ENCODE measurements around the gene CD7. TPM values are rescaled to one million over a fixed set of nuclear protein-coding genes. Genes with fewer than 3 reads are reported as not detected.

CD7 gene
- total and polyA plus RNA-seq, 9 of the 15 experiments (the other 6 are each of a cell fraction or from before 2014, with no cell fraction given): 0.21 to 0.35 TPM; not detected in 7

- TF ChIP-seq CTCF (IDR thresholded peaks at IDR 0.05 in 2 of 3, conservative IDR thresholded peaks at IDR 0.05 in 1 of 3; ENCODE audit: insufficient read depth in 2 of 3, low read depth in 1 of 3, low read length in 3 of 3): no peak
- no peak for TF ChIP-seq ZNF224 (CRISPR knock-in tag; IDR thresholded peaks at IDR 0.05)
- no peak for TF ChIP-seq ZKSCAN8 (CRISPR knock-in tag; IDR thresholded peaks at IDR 0.05)
- TF ChIP-seq RFX5 (IDR thresholded peaks at IDR 0.05; ENCODE audit: low read depth, low read length): no peak
- TF ChIP-seq, protein P1, sequence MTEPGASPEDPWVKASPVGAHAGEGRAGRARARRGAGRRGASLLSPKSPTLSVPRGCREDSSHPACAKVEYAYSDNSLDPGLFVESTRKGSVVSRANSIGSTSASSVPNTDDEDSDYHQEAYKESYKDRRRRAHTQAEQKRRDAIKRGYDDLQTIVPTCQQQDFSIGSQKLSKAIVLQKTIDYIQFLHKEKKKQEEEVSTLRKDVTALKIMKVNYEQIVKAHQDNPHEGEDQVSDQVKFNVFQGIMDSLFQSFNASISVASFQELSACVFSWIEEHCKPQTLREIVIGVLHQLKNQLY (CRISPR knock-in tag; conservative IDR thresholded peaks at IDR 0.05): no peak; a peak in 1 of 4 replicates
- TF ChIP-seq ZNF212 (CRISPR knock-in tag; IDR thresholded peaks at IDR 0.05): no peak
- TF ChIP-seq THRA (IDR thresholded peaks at IDR 0.05): no peak
- no peak for TF ChIP-seq TEAD1 (CRISPR knock-in tag; IDR thresholded peaks at IDR 0.05)
- TF ChIP-seq HLTF (IDR thresholded peaks at IDR 0.05): no peak
- no peak for TF ChIP-seq MYBL2 (IDR thresholded peaks at IDR 0.05; ENCODE audit: low read depth)
- TF ChIP-seq MYBL2 (CRISPR knock-in tag; IDR thresholded peaks at IDR 0.05; ENCODE audit: borderline replicate concordance): no peak
- TF ChIP-seq SRSF7 (optimal IDR thresholded peaks at IDR 0.05; ENCODE audit: low read depth, low read length): no peak
- peak; percentile 92 for TF ChIP-seq TAF1 (IDR thresholded peaks at IDR 0.05; ENCODE audit: control insufficient read depth, extremely low read depth, insufficient read depth, low read length, severe bottlenecking)
- TF ChIP-seq FUS (optimal IDR thresholded peaks at IDR 0.05; ENCODE audit: low read depth, low read length): no peak
- TF ChIP-seq, protein P2, sequence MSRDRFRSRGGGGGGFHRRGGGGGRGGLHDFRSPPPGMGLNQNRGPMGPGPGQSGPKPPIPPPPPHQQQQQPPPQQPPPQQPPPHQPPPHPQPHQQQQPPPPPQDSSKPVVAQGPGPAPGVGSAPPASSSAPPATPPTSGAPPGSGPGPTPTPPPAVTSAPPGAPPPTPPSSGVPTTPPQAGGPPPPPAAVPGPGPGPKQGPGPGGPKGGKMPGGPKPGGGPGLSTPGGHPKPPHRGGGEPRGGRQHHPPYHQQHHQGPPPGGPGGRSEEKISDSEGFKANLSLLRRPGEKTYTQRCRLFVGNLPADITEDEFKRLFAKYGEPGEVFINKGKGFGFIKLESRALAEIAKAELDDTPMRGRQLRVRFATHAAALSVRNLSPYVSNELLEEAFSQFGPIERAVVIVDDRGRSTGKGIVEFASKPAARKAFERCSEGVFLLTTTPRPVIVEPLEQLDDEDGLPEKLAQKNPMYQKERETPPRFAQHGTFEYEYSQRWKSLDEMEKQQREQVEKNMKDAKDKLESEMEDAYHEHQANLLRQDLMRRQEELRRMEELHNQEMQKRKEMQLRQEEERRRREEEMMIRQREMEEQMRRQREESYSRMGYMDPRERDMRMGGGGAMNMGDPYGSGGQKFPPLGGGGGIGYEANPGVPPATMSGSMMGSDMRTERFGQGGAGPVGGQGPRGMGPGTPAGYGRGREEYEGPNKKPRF (IDR thresholded peaks at IDR 0.05; ENCODE audit: low read depth, low read length): no peak
- TF ChIP-seq NFATC3 (IDR thresholded peaks at IDR 0.05): no peak
- TF ChIP-seq YBX1 (IDR thresholded peaks at IDR 0.05): no peak
- TF ChIP-seq MYC (IDR thresholded peaks at IDR 0.05; ENCODE audit: low read depth, low read length): peak; percentile 80
- TF ChIP-seq MYC (CRISPR knock-in tag; IDR thresholded peaks at IDR 0.05; ENCODE audit: borderline replicate concordance, low read depth): no peak
- TF ChIP-seq CREB3 (tag; conservative IDR thresholded peaks at IDR 0.05; ENCODE audit: low read depth): no peak
Observed at GRCh38 chr17:82292251-82293154, 24.9 kb downstream of the CD7 start (continued).

All from K562 (cell line).